Activated T-helper 1 cell treated with anti-CD3 and anti-CD28 coated beads, Interleukin-12 subunit alpha, Interleukin-12 subunit beta, Interleukin-2, Interleukin-4 antibody, amounts not matched to agents 30 ng/mL and 10 ng/mL and 1 ng/mL, durations not matched to agents 14 hours and 24 hours and 36 hours (primary cell): ENCODE data around the gene NR1I3. TPM values are rescaled to one million over a fixed set of nuclear protein-coding genes. Genes with fewer than 3 reads are reported as not detected.
A peak's percentile ranks its signal among the peaks of the same experiment; 100 is the strongest.
"Not testable (repeated sequence)": the region's sequence is repeated elsewhere in the genome, so short reads cannot be mapped to it uniquely, and the experiment has no call there.

Source experiments
- DNase-seq: peaks from one replicate; pipeline ENCODE4 v3.0.0; 2021; ENCODE audit warnings: low spot score
- H3K27ac Mint-ChIP-seq: one replicate; pipeline ENCODE4 v1.8.0; 2021; ENCODE audit warnings: mild to moderate bottlenecking, mixed read lengths
- H3K27me3 Mint-ChIP-seq: one replicate; pipeline ENCODE4 v1.8.0; 2022; ENCODE audit warnings: mild to moderate bottlenecking, moderate library complexity, mixed read lengths; ENCODE audit not compliant: insufficient read depth
- H3K36me3 Mint-ChIP-seq: one replicate; pipeline ENCODE4 v1.8.0; 2021; ENCODE audit warnings: low read depth, mixed read lengths
- H3K4me1 Mint-ChIP-seq: one replicate; pipeline ENCODE4 v1.8.0; 2021; ENCODE audit warnings: low read depth, mixed read lengths
- H3K4me3 Mint-ChIP-seq: one replicate; pipeline ENCODE4 v1.8.0; 2021; ENCODE audit warnings: mild to moderate bottlenecking, moderate library complexity, mixed read lengths
- H3K9me3 Mint-ChIP-seq: one replicate; pipeline ENCODE4 v1.8.0; 2021; ENCODE audit warnings: mixed read lengths
- intact Hi-C: fragments of 100-400 bp; cut with micrococcal nuclease; formaldehyde crosslinking; loops from one replicate; pipeline ENCODE4 v1.15.1; 2024
- total RNA-seq: library from RNA; stranded (reverse); gene quantifications from 2 replicates; pipeline ENCODE4 v1.2.3, GENCODE V29; 2022

NR1I3 gene
- total RNA-seq, 1 donor from 2014 or later, result not detected

GRCh38 chr1:161241682-161242081, 3.7 kb upstream of the NR1I3 start:
- Mint-ChIP-seq H3K4me1 (no peaks in the 10 kb centered on the region), H3K27ac (no peak overlapping the region), H3K9me3 (no peaks in the 10 kb centered on the region), H3K36me3 (no peaks in the 10 kb centered on the region), H3K4me3 (no peak overlapping the region), H3K27me3 (peaks cover 11% of the 10 kb centered on the region)
- intact Hi-C loops, result no loop called here
- no peak for DNase-seq

- no peaks in the 10 kb centered on the region for H3K36me3 Mint-ChIP-seq
- H3K9me3 Mint-ChIP-seq, result no peaks in the 10 kb centered on the region
- no peak overlapping the region for H3K27ac Mint-ChIP-seq
- intact Hi-C loops, result no loop called here
- H3K4me1 Mint-ChIP-seq, result no peaks in the 10 kb centered on the region
- no peak for DNase-seq
- peaks cover 10% of the 10 kb centered on the region for H3K27me3 Mint-ChIP-seq
- no peak overlapping the region for H3K4me3 Mint-ChIP-seq
Observed at GRCh38 chr1:161235957-161236775, 1.8 kb downstream of the NR1I3 start.

- intact Hi-C loops, result no loop called here
- Mint-ChIP-seq H3K27ac (no peak overlapping the region), H3K4me3 (no peak overlapping the region), H3K4me1 (peaks cover under 1% of the 10 kb centered on the region), H3K36me3 (peaks cover 13% of the 10 kb centered on the region), H3K9me3 (no peaks in the 10 kb centered on the region), H3K27me3 (peaks cover 6% of the 10 kb centered on the region)
- no peak for DNase-seq
Observed at GRCh38 chr1:161233102-161233501, 4.9 kb downstream of the NR1I3 start.

- Mint-ChIP-seq H3K4me3 (no peak overlapping the region), H3K27me3 (peaks cover 2% of the 10 kb centered on the region), H3K27ac (no peak overlapping the region), H3K36me3 (peaks cover 18% of the 10 kb centered on the region), H3K9me3 (no peaks in the 10 kb centered on the region), H3K4me1 (peaks cover 19% of the 10 kb centered on the region)
- no peak for DNase-seq
- intact Hi-C loops, result no loop called here
Observed at GRCh38 chr1:161230762-161231161, 7.2 kb downstream of the NR1I3 start.

- DNase-seq, result no peak
- H3K27me3 Mint-ChIP-seq, result peaks cover 2% of the 10 kb centered on the region
- intact Hi-C loops, result loop anchor here (5.0 kb wide), 1 partner anchor 137 kb away; the partner anchor contains the start of gene CFAP126
- H3K4me3 Mint-ChIP-seq, result no peak overlapping the region
- peaks cover 18% of the 10 kb centered on the region for H3K36me3 Mint-ChIP-seq
- no peaks in the 10 kb centered on the region for H3K9me3 Mint-ChIP-seq
- H3K27ac Mint-ChIP-seq, result no peak overlapping the region
- peaks cover 24% of the 10 kb centered on the region for H3K4me1 Mint-ChIP-seq
Observed at GRCh38 chr1:161229896-161230295, 8.1 kb downstream of the NR1I3 start.

- intact Hi-C loops, result loop anchor here (5.0 kb wide), 1 partner anchor 139 kb away; the partner anchor contains the start of gene CFAP126
- no peaks in the 10 kb centered on the region for H3K9me3 Mint-ChIP-seq
- peaks cover 18% of the 10 kb centered on the region for H3K36me3 Mint-ChIP-seq
- no peak for DNase-seq
- peaks cover 3% of the 10 kb centered on the region for H3K27me3 Mint-ChIP-seq
- H3K4me1 Mint-ChIP-seq, result peaks cover 24% of the 10 kb centered on the region
- peak overlapping the region; percentile 79 for H3K27ac Mint-ChIP-seq
- H3K4me3 Mint-ChIP-seq, result peak overlapping the region; percentile 99
Observed at GRCh38 chr1:161228032-161228431, 10.0 kb downstream of the NR1I3 start.

GRCh38 chr1:161227196-161227871, 10.7 kb downstream of the NR1I3 start:
- H3K4me1 Mint-ChIP-seq, result peaks cover 24% of the 10 kb centered on the region
- intact Hi-C loops, result loop anchor here (1.0 to 5.0 kb wide), 6 partner anchors 64 to 517 kb away; partner anchors contain the start of genes CFAP126 and USP21
- H3K27ac Mint-ChIP-seq, result peak overlapping the region; percentile 79
- peaks cover 18% of the 10 kb centered on the region for H3K36me3 Mint-ChIP-seq
- H3K27me3 Mint-ChIP-seq, result peaks cover 3% of the 10 kb centered on the region
- no peaks in the 10 kb centered on the region for H3K9me3 Mint-ChIP-seq
- DNase-seq, result peak; percentile 80
- peak overlapping the region; percentile 99 for H3K4me3 Mint-ChIP-seq

- no peak for DNase-seq
- intact Hi-C loops, result loop anchor here (1.0 to 5.0 kb wide), 6 partner anchors 65 to 518 kb away; partner anchors contain the start of genes CFAP126 and USP21
- peaks cover 24% of the 10 kb centered on the region for H3K4me1 Mint-ChIP-seq
- H3K27me3 Mint-ChIP-seq, result peaks cover 3% of the 10 kb centered on the region
- H3K4me3 Mint-ChIP-seq, result peak overlapping the region; percentile 99
- peaks cover 18% of the 10 kb centered on the region for H3K36me3 Mint-ChIP-seq
- H3K9me3 Mint-ChIP-seq, result no peaks in the 10 kb centered on the region
- peak overlapping the region; percentile 100 for H3K27ac Mint-ChIP-seq
Observed at GRCh38 chr1:161226759-161227158, 11.2 kb downstream of the NR1I3 start.

GRCh38 chr1:161226320-161226711, 11.7 kb downstream of the NR1I3 start:
- Mint-ChIP-seq H3K9me3 (no peaks in the 10 kb centered on the region), H3K36me3 (peaks cover 18% of the 10 kb centered on the region), H3K27me3 (peaks cover 3% of the 10 kb centered on the region), H3K4me3 (peak overlapping the region; percentile 99), H3K4me1 (peaks cover 24% of the 10 kb centered on the region), H3K27ac (peak overlapping the region; percentile 100)
- no peak for DNase-seq
- intact Hi-C loops, result loop anchor here (2.0 to 5.0 kb wide), 3 partner anchors 68 to 518 kb away; partner anchors contain the start of genes CFAP126 and USP21

- Mint-ChIP-seq H3K27me3 (peaks cover 3% of the 10 kb centered on the region), H3K4me1 (peaks cover 24% of the 10 kb centered on the region), H3K9me3 (no peaks in the 10 kb centered on the region), H3K4me3 (peak within 1 kb of the TSS; percentile 99), H3K27ac (peak within 1 kb of the TSS; percentile 100), H3K36me3 (peaks cover 18% of the 10 kb centered on the region)
- peak; percentile 87 for DNase-seq
- intact Hi-C loops, result loop anchor here (1.0 to 5.0 kb wide), 12 partner anchors 15 to 541 kb away; partner anchors contain the start of genes ATF6, CFAP126, NDUFS2 and NIT1
Observed at GRCh38 chr1:161225534-161226319, 12.3 kb downstream of the NR1I3 start, which contains the start of gene TOMM40L. TOMM40L (plus strand) TSS chr1:161226060; CDS start chr1:161226490, 430 bp downstream.

GRCh38 chr1:161225178-161225533, 12.8 kb downstream of the NR1I3 start:
- peak overlapping the region; percentile 99 for H3K4me3 Mint-ChIP-seq
- no peaks in the 10 kb centered on the region for H3K9me3 Mint-ChIP-seq
- intact Hi-C loops, result loop anchor here (1.0 to 5.0 kb wide), 10 partner anchors 15 to 541 kb away; partner anchors contain the start of genes ATF6, CFAP126, NDUFS2 and NIT1
- DNase-seq, result no peak
- H3K27ac Mint-ChIP-seq, result peak overlapping the region; percentile 100
- H3K4me1 Mint-ChIP-seq, result peaks cover 24% of the 10 kb centered on the region
- H3K27me3 Mint-ChIP-seq, result peaks cover 3% of the 10 kb centered on the region
- peaks cover 15% of the 10 kb centered on the region for H3K36me3 Mint-ChIP-seq

- H3K27me3 Mint-ChIP-seq, H3K9me3 Mint-ChIP-seq, H3K4me3 Mint-ChIP-seq, DNase-seq, H3K27ac Mint-ChIP-seq: not testable (repeated sequence)
- Mint-ChIP-seq H3K4me1 (peaks cover 24% of the 10 kb centered on the region), H3K36me3 (peaks cover 13% of the 10 kb centered on the region)
- intact Hi-C loops, result loop anchor here (1.0 to 5.0 kb wide), 10 partner anchors 14 to 542 kb away; partner anchors contain the start of genes ATF6, CFAP126, NDUFS2 and NIT1
Observed at GRCh38 chr1:161224695-161225087, 13.3 kb downstream of the NR1I3 start.
